ENCODE data around the gene ADAM30.

Gene ADAM30

DNA sequence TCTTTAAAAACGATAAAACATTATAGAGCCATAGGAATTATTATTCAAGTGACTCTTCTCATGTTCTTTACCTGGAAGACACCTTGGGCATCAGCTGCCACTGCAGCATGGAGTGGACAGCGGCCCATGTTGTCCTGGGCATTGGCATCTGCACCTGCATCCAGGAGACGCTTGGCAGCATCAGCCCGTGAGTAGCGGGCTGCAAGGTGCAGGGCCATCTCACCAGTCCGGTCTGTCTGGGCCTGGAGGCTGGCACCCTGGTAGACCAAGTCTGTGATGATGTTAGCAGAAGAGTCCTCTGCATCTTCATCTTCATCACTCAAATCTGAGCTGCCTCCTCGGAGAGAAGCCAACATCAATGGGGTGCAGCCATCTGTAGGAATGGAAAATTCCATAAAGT lies 22.9 kb upstream of the ADAM30 start:
- CTCF ChIA-PET: no interaction called here
- TF ChIP-seq, protein P1, sequence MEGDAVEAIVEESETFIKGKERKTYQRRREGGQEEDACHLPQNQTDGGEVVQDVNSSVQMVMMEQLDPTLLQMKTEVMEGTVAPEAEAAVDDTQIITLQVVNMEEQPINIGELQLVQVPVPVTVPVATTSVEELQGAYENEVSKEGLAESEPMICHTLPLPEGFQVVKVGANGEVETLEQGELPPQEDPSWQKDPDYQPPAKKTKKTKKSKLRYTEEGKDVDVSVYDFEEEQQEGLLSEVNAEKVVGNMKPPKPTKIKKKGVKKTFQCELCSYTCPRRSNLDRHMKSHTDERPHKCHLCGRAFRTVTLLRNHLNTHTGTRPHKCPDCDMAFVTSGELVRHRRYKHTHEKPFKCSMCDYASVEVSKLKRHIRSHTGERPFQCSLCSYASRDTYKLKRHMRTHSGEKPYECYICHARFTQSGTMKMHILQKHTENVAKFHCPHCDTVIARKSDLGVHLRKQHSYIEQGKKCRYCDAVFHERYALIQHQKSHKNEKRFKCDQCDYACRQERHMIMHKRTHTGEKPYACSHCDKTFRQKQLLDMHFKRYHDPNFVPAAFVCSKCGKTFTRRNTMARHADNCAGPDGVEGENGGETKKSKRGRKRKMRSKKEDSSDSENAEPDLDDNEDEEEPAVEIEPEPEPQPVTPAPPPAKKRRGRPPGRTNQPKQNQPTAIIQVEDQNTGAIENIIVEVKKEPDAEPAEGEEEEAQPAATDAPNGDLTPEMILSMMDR (conservative IDR thresholded peaks at IDR 0.05; ENCODE audit: low read depth): no peak
- POLR2A ChIA-PET (ENCODE audit: low non-redundant PET): no interaction called here
- no peak for DNase-seq (ENCODE audit: low spot score)
- no peak overlapping the region for H3K27ac ChIP-seq

DNA sequence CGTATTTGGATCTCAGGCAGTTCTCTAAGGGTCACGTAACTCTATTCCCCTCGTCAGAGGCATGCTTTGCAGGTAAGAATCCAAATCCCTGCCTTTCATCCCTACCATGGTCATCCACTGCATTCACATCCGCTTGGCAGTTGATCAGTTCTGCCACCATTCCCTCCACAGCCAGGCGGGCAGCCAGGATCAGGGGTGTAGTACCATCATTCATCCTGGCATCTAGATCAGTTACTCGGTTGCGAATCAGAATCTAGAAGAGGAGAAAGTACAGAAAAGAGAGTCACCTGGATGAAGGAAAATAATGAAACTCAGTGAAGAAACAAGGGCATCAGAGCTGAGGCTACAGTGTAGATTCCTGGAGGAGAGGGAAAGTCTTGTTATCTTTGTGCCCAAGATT lies 22.0 kb upstream of the ADAM30 start:
- POLR2A ChIA-PET (ENCODE audit: low non-redundant PET): no interaction called here
- DNase-seq (ENCODE audit: low spot score): no peak
- CTCF ChIA-PET: interaction anchor here (0.6 kb wide), 1 partner anchor 299 kb away, joined by 3 read pairs; no protein-coding TSS in a partner anchor
- TF ChIP-seq, protein P1 (conservative IDR thresholded peaks at IDR 0.05; ENCODE audit: low read depth): no peak
- H3K27ac ChIP-seq: no peak overlapping the region

GRCh38 chr1:119917304-119918055 lies 21.2 kb upstream of the ADAM30 start:
- ChIA-PET POLR2A (ENCODE audit: low non-redundant PET) (no interaction called here), CTCF (no interaction called here)
- H3K27ac ChIP-seq: no peak overlapping the region
- TF ChIP-seq, protein P1 (conservative IDR thresholded peaks at IDR 0.05; ENCODE audit: low read depth): no peak
- DNase-seq (ENCODE audit: low spot score): no peak

DNA sequence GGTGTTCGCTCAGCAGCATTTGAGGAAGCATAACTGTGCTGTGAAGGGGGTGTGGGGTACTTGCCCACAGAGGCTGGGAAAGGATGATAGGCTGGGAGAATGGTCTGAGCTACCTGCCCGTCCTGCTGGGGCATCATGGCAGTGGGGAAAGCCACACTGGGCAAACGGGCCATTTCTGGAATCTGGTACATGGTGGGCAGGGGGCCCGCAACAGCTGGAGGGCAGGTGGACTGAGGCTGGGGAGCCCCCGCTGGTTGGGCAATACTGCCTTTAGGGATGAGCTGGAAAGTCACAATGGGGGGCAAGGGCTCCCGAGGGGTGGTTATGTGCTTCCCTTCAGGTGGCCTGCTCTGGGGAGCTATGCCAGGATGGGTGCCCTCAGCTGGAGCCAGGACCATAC lies 19.2 kb upstream of the ADAM30 start:
- ChIA-PET POLR2A (ENCODE audit: low non-redundant PET) (no interaction called here), CTCF (no interaction called here)
- TF ChIP-seq, protein P1 (conservative IDR thresholded peaks at IDR 0.05; ENCODE audit: low read depth): no peak
- DNase-seq (ENCODE audit: low spot score): no peak
- H3K27ac ChIP-seq: no peak overlapping the region

- POLR2A ChIA-PET (ENCODE audit: low non-redundant PET): no interaction called here
- no peak for DNase-seq (ENCODE audit: low spot score)
- H3K27ac ChIP-seq: no peak overlapping the region
- TF ChIP-seq, protein P1 (conservative IDR thresholded peaks at IDR 0.05; ENCODE audit: low read depth): no peak
- CTCF ChIA-PET: no interaction called here
These were observed 17.8 kb upstream of the ADAM30 start for GRCh38 chr1:119914071-119914470.

GRCh38 chr1:119912963-119913362 lies 16.6 kb upstream of the ADAM30 start:
- H3K27ac ChIP-seq: no peak overlapping the region
- ChIA-PET POLR2A (ENCODE audit: low non-redundant PET) (no interaction called here), CTCF (no interaction called here)
- TF ChIP-seq, protein P1 (conservative IDR thresholded peaks at IDR 0.05; ENCODE audit: low read depth): no peak
- DNase-seq (ENCODE audit: low spot score): no peak
